PC-3 (cell line): Measurements from ENCODE around the gene MATCAP1. TPM values are rescaled to one million over a fixed set of nuclear protein-coding genes. Genes with fewer than 3 reads are reported as not detected.

ENCODE experiments used
- ATAC-seq: fragments of 200-7000 bp; cut with Tn5 transposase; 2 replicates; pipeline ENCODE4 v1.9.1; 2020; ENCODE audit warnings: mild to moderate bottlenecking, moderate library complexity
- BruUV-seq: library from RNA; stranded (reverse); fragments of 400-500 nt; replicated peaks from 2 replicates; lab custom pipeline; 2021; lab: Mats Ljungman, UMichigan
- CTCF ChIA-PET: fragments of 300-600 bp; sonication (Branson Sonifier 250); formaldehyde crosslinking; loops from one replicate; lab custom pipeline; 2022; ENCODE audit warnings: antibody characterized with exemption; lab: Charles Lee
- POLR2A ChIA-PET: fragments of 300-600 bp; sonication (Branson Sonifier 250); formaldehyde crosslinking; loops from one replicate; lab custom pipeline; 2022; ENCODE audit warnings: antibody characterized with exemption; ENCODE audit not compliant: unreplicated experiment; lab: Charles Lee
- DNase-seq: peaks from one replicate; pipeline ENCODE4 v3.0.0-alpha.2; 2015
- H2AFZ ChIP-seq: fragments of 300-600 bp; sonication (generic); 2 replicates; pipeline ENCODE4 v1.6.0; 2016; ENCODE audit warnings: antibody characterized with exemption, low read length
- H3F3A ChIP-seq: fragments of 300-600 bp; sonication (generic); one replicate; pipeline ENCODE4 v1.6.0; 2017; ENCODE audit warnings: antibody characterized with exemption, low read length, control low read depth, mild to moderate bottlenecking; ENCODE audit not compliant: unreplicated experiment
- H3K27ac ChIP-seq: fragments of 300-600 bp; sonication (generic); 2 replicates; pipeline ENCODE4 v1.5.1; 2016; ENCODE audit warnings: mild to moderate bottlenecking, low read length
- H3K27me3 ChIP-seq: fragments of 300-600 bp; sonication (generic); 2 replicates; pipeline ENCODE4 v1.6.1; 2016; ENCODE audit warnings: low read length, mixed read lengths
- H3K36me3 ChIP-seq: fragments of 300-600 bp; sonication (generic); 2 replicates; pipeline ENCODE4 v1.6.1; 2016; ENCODE audit warnings: low read depth, mixed run types, low read length, mixed read lengths
- H3K4me1 ChIP-seq: fragments of 300-600 bp; sonication (generic); 2 replicates; pipeline ENCODE4 v1.5.1; 2016; ENCODE audit warnings: low read length; ENCODE audit not compliant: insufficient read depth
- H3K4me2 ChIP-seq: fragments of 300-600 bp; sonication (generic); 2 replicates; pipeline ENCODE4 v1.6.0; 2016; ENCODE audit warnings: low read length
- H3K4me3 ChIP-seq: fragments of 300-600 bp; sonication (generic); 2 replicates; pipeline ENCODE4 v1.5.1; 2016; ENCODE audit warnings: mild to moderate bottlenecking, low read length, mixed read lengths
- H3K79me2 ChIP-seq: fragments of 300-600 bp; sonication (generic); 2 replicates; pipeline ENCODE4 v1.6.1; 2017; ENCODE audit warnings: low read length, mixed read lengths
- H3K9ac ChIP-seq: fragments of 300-600 bp; sonication (generic); 2 replicates; pipeline ENCODE4 v1.6.0; 2016; ENCODE audit warnings: mild to moderate bottlenecking, low read length
- H3K9me2 ChIP-seq: fragments of 300-600 bp; sonication (generic); replicated peaks from 2 replicates; pipeline ENCODE4 v1.6.1; 2016; ENCODE audit warnings: mixed run types, low read length, mixed read lengths
- H3K9me3 ChIP-seq: fragments of 300-600 bp; sonication (generic); 2 replicates; pipeline ENCODE4 v1.6.1; 2016; ENCODE audit warnings: low read length, mixed read lengths
- H4K20me1 ChIP-seq: fragments of 300-600 bp; sonication (generic); 2 replicates; pipeline ENCODE4 v1.6.1; 2016; ENCODE audit warnings: low read length, mixed read lengths
- EZH2 ChIP-seq: fragments of 300-600 bp; sonication (generic); IDR thresholded peaks from one replicate; pipeline ENCODE4 v1.6.1; 2017; ENCODE audit warnings: antibody characterized with exemption, mild to moderate bottlenecking, low read length; ENCODE audit not compliant: unreplicated experiment
- EZH2phosphoT487 ChIP-seq: fragments of 300-600 bp; sonication (generic); IDR thresholded peaks from 2 replicates; pipeline ENCODE4 v1.6.1; 2018; ENCODE audit warnings: mild to moderate bottlenecking, antibody characterized with exemption, low read length, borderline replicate concordance
- intact Hi-C: fragments of 100-400 bp; cut with micrococcal nuclease; formaldehyde crosslinking; loops from 2 replicates; pipeline ENCODE4 v1.9.0; 2023
- total RNA-seq: library from RNA; depleted of rRNA; stranded (reverse); fragments of >200 nt; gene quantifications from 2 replicates; pipeline ENCODE4 v1.2.3, GENCODE V29; 2014
- TF ChIP-seq, protein P1 (sequence below): fragments of 300-600 bp; sonication (generic); conservative IDR thresholded peaks from 2 replicates; pipeline ENCODE4 v1.5.1; 2017; ENCODE audit warnings: antibody characterized with exemption, low read depth, mild to moderate bottlenecking, low read length

Gene MATCAP1
- total RNA-seq, 1 experiment from 2014 or later = 29.6 TPM

DNA sequence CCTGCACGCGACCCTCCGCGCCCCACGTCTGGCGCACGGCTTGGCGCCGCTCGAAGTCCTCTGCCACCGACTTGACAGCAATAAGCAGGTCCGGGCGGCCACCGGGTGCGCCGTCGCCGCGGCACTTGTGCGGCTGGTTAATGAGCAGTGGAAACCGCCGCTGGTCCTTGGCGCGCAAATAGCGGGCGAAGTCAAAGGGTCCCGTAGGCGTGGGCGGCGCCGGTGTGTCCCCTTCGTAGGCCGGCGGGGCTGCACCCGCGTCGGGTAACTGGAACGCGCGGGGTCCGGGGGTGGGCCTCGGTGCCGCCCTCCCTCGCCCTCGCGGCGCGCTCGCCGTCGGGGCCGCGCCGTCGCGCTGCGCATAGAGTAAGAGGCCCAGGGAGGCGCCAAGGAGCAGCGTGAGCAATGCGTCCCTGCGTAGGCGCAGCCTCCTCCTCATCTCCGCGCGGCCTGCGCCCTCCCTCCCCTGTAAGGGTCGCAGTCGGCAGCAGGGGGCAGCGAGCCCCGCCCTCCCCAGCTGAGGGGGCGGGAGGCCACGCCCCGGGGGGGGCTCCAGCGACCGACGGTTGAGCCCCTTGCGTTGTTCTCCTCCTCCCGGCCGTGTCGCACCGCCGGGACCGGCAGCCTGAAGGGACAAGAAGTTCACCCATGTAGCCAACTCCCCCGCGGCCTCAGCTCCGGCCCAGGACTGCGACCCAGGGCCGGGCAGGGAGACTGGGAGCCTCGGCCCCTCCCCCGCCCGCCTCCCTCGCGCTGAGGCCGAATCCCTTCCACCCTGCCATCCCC, 33.5 kb downstream of the MATCAP1 start:
- peak overlapping the region; percentile 90 for H3K4me2 ChIP-seq
- no peaks in the 10 kb centered on the region for H3F3A ChIP-seq
- peak; percentile 40 for ATAC-seq
- no peaks in the 10 kb centered on the region for H3K9me3 ChIP-seq
- H4K20me1 ChIP-seq = no peaks in the 10 kb centered on the region
- H3K9ac ChIP-seq = peak overlapping the region; percentile 50
- ChIA-PET POLR2A (interaction anchor here (0.7 kb wide), 1 partner anchor 20 kb away, joined by 3 read pairs; the partner anchor contains the start of gene NOL3), CTCF (interaction anchor here (0.7 kb wide), 1 partner anchor 132 kb away, joined by 3 read pairs; no protein-coding TSS in a partner anchor)
- TF ChIP-seq, protein P1, sequence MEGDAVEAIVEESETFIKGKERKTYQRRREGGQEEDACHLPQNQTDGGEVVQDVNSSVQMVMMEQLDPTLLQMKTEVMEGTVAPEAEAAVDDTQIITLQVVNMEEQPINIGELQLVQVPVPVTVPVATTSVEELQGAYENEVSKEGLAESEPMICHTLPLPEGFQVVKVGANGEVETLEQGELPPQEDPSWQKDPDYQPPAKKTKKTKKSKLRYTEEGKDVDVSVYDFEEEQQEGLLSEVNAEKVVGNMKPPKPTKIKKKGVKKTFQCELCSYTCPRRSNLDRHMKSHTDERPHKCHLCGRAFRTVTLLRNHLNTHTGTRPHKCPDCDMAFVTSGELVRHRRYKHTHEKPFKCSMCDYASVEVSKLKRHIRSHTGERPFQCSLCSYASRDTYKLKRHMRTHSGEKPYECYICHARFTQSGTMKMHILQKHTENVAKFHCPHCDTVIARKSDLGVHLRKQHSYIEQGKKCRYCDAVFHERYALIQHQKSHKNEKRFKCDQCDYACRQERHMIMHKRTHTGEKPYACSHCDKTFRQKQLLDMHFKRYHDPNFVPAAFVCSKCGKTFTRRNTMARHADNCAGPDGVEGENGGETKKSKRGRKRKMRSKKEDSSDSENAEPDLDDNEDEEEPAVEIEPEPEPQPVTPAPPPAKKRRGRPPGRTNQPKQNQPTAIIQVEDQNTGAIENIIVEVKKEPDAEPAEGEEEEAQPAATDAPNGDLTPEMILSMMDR = no peak
- no peak for TF ChIP-seq EZH2
- TF ChIP-seq EZH2phosphoT487 = no peak
- no peak overlapping the region for H3K27ac ChIP-seq
- H3K4me3 ChIP-seq = peak overlapping the region; percentile 74
- H3K4me1 ChIP-seq = no peaks in the 10 kb centered on the region
- intact Hi-C loops = no loop called here
- H3K36me3 ChIP-seq = no peaks in the 10 kb centered on the region; the same call in 1 of the 2 replicates
- DNase-seq = no peak
- H3K9me2 ChIP-seq = no peaks in the 10 kb centered on the region
- no peaks in the 10 kb centered on the region for H3K79me2 ChIP-seq
- H3K27me3 ChIP-seq = no peaks in the 10 kb centered on the region
- H2AFZ ChIP-seq = peak overlapping the region; percentile 83
- no TSS peak for BruUV-seq

DNA sequence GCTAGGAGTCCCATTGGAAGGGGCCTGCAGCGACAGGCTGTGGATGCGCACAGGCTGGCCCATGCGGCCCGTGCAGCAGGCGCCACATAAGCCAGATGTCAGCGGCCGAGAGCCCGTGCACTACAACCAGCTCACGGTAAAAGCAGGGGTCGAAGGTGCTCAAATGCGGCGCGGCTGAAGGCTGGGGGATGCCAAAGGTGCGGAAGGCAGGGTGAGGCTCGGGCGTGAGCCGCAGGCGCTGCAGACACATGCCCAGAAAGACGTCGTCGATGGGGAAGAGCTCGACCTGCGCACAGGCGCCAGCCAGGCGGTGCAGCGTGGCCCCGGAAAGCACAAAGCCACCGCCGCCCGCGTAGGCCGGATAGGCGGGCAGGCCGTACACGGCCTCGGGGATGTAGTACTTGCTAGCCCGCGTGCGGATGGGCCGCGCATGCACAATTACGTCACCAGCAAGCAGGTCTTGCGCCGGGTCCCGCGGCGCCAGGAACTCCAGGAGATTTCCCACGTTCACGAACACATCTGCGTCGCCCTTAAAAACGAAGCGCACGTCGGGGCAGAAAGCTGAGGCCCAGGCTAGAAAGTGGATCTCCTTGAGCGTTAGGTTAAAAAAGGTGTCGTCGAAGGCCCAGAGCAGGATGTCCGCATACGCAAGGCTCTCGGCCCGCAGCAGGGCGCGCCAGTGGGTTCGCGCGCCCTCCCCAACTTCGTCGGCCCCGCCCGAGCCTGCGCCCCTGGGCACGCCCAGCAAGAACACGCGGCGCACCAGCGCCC, 34.3 kb downstream of the MATCAP1 start:
- no TSS peak for BruUV-seq
- CTCF ChIA-PET = no interaction called here

More for the DNA sequence above, 34.3 kb downstream of the MATCAP1 start:
- TF ChIP-seq EZH2phosphoT487 (no peak), EZH2 (no peak)
- TF ChIP-seq, protein P1 = no peak
- Histone ChIP-seq H3F3A (no peaks in the 10 kb centered on the region), H3K9me3 (no peaks in the 10 kb centered on the region), H3K9me2 (no peaks in the 10 kb centered on the region), H3K27me3 (no peaks in the 10 kb centered on the region), H3K4me2 (no peak overlapping the region), H3K9ac (no peak overlapping the region), H4K20me1 (no peaks in the 10 kb centered on the region), H3K36me3 (no peaks in the 10 kb centered on the region; the same call in 1 of the 2 replicates), H3K4me1 (no peaks in the 10 kb centered on the region), H3K27ac (no peak overlapping the region), H3K79me2 (no peaks in the 10 kb centered on the region), H3K4me3 (no peak overlapping the region), H2AFZ (no peak overlapping the region)
- intact Hi-C loops = no loop called here
- POLR2A ChIA-PET = no interaction called here
- ATAC-seq (no peak), DNase-seq (no peak)
